PFSK-1 (cell line): ENCODE data around the gene CAMTA1.

Experiments
- FOXP2 ChIP-seq: optimal IDR thresholded peaks from 2 replicates; pipeline ENCODE3; 2011; ENCODE audit warnings: borderline replicate concordance, control low read depth, inconsistent platforms; ENCODE audit not compliant: insufficient read depth; ENCODE audit errors: extremely low read length, extremely low read depth
- POLR2AphosphoS5 ChIP-seq: IDR thresholded peaks from 2 replicates; pipeline ENCODE4 v1.6.1; 2012; ENCODE audit warnings: low read depth, mild to moderate bottlenecking, control low read depth, low read length, moderate library complexity
- SIN3A ChIP-seq: IDR thresholded peaks from 2 replicates; pipeline ENCODE4 v1.6.1; 2012; ENCODE audit warnings: mild to moderate bottlenecking, low read length, moderate library complexity, borderline replicate concordance; ENCODE audit not compliant: insufficient read depth
- TAF1 ChIP-seq: IDR thresholded peaks from 2 replicates; pipeline ENCODE4 v1.6.1; 2012; ENCODE audit warnings: low read length, control low read depth, borderline replicate concordance; ENCODE audit not compliant: insufficient read depth
- TF ChIP-seq, protein P1 (sequence below), 2 experiments: IDR thresholded peaks; 2 replicates each; pipeline versions ENCODE4 v1.6.1 to v1.8.0; 2011 to 2012; ENCODE audit warnings: low read depth in 2 of 2, low read length in 2 of 2, control low read depth in 1 of 2, inconsistent platforms in 1 of 2, mild to moderate bottlenecking in 1 of 2, moderate library complexity in 1 of 2; ENCODE audit not compliant: insufficient read depth in 1 of 2

The CAMTA1 gene

DNA sequence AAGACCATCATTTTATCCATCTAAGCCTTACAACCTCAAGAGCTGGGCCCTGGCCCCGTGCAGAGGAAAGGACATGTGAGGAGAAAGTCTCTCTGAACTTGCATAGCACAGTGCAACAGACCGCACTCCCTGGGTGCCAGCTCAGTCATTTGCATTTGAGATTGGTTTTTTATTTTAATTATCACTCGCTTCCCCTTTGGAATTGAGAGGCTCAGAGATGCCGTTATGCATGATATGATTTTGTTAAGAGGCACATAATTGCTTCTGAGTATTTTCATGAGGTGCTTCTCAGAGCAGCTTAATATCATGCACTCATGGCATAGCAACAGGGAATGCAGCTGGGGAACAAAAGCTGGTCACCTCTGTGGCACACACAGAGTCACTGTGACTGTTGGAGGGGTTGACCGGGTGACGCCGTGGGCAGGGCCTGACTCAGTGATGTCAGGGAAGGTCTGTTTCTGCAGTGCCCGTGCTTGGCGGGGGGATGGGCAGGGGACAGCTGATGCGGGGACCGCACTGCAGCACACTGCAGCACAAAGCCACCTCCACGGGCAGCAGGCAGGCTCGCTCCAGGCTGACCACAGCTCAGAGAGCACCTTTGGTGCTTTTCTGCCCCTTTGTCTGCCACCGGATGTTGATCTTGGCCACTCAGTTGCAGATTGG lies 942.7 kb downstream of the CAMTA1 start:
- no peak for TF ChIP-seq TAF1
- TF ChIP-seq POLR2AphosphoS5: no peak
- TF ChIP-seq SIN3A: no peak
- TF ChIP-seq FOXP2: no peak
- TF ChIP-seq, protein P1, sequence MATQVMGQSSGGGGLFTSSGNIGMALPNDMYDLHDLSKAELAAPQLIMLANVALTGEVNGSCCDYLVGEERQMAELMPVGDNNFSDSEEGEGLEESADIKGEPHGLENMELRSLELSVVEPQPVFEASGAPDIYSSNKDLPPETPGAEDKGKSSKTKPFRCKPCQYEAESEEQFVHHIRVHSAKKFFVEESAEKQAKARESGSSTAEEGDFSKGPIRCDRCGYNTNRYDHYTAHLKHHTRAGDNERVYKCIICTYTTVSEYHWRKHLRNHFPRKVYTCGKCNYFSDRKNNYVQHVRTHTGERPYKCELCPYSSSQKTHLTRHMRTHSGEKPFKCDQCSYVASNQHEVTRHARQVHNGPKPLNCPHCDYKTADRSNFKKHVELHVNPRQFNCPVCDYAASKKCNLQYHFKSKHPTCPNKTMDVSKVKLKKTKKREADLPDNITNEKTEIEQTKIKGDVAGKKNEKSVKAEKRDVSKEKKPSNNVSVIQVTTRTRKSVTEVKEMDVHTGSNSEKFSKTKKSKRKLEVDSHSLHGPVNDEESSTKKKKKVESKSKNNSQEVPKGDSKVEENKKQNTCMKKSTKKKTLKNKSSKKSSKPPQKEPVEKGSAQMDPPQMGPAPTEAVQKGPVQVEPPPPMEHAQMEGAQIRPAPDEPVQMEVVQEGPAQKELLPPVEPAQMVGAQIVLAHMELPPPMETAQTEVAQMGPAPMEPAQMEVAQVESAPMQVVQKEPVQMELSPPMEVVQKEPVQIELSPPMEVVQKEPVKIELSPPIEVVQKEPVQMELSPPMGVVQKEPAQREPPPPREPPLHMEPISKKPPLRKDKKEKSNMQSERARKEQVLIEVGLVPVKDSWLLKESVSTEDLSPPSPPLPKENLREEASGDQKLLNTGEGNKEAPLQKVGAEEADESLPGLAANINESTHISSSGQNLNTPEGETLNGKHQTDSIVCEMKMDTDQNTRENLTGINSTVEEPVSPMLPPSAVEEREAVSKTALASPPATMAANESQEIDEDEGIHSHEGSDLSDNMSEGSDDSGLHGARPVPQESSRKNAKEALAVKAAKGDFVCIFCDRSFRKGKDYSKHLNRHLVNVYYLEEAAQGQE (IDR thresholded peaks at IDR 0.05; ENCODE audit: insufficient read depth in 1 of 2, low read depth in 2 of 2, low read length in 2 of 2): no peak

DNA sequence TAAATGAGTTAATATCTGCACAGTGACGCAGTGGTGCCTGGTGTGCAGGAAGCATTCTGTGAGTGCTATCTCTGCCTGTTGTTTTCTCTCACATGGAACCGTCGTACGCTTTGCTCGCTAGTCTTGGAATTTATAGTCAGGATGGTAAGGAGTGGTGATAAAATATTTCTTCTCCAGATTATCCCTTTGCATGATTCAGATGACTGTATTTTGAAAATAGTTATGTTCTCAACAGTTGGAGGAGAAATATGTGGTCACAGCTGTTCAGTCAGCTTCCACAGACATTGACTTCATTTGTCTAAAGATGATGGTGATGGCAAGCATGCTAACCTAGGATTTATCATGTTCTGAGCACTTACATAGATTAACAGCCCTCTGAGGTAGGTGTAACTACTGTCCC lies 944.5 kb downstream of the CAMTA1 start:
- TF ChIP-seq TAF1 (no peak), FOXP2 (no peak)
- TF ChIP-seq, protein P1 (IDR thresholded peaks at IDR 0.05; ENCODE audit: insufficient read depth in 1 of 2, low read depth in 2 of 2, low read length in 2 of 2): no peak

DNA sequence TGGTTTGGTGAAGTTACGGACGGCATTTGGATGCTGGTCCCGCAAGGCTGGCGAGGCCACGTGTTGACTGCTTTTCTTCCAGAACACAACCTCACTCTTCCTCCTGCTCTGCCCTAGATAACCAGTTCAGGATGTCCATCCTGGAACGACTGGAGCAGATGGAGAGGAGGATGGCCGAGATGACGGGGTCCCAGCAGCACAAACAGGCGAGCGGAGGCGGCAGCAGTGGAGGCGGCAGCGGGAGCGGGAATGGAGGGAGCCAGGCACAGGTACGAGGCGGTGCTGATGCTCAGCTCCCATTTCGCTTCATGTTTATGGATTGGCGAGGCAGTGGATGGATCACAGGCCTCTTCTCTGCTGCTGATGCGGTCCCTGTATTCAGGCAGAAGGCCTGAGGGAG lies 947.1 kb downstream of the CAMTA1 start:
- TF ChIP-seq TAF1 (no peak), SIN3A (no peak), FOXP2 (no peak), POLR2AphosphoS5 (no peak)
- TF ChIP-seq, protein P1 (IDR thresholded peaks at IDR 0.05; ENCODE audit: insufficient read depth in 1 of 2, low read depth in 2 of 2, low read length in 2 of 2): no peak

DNA sequence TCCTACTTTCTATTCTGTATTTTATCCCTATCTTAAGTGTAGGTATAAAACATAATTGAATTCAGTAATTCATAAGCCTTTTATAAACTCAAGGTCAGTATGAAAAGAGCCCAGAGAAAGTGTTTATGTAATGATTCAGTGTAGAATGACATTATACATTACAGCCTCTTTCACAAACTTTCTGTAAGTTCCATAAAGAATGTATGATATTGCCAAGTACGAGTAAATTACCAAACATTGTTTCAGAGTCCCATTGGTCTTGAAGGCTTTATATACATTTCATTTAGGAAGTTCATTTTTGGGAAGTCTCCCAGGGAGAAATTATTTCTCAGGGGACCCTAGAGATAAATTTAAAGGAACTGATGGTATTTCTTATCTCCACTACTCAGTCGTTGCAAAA lies 948.0 kb downstream of the CAMTA1 start:
- no peak for TF ChIP-seq POLR2AphosphoS5
- TF ChIP-seq, protein P1 (IDR thresholded peaks at IDR 0.05; ENCODE audit: insufficient read depth in 1 of 2, low read depth in 2 of 2, low read length in 2 of 2): no peak
- TF ChIP-seq FOXP2: no peak
- no peak for TF ChIP-seq SIN3A
- TF ChIP-seq TAF1: no peak

DNA sequence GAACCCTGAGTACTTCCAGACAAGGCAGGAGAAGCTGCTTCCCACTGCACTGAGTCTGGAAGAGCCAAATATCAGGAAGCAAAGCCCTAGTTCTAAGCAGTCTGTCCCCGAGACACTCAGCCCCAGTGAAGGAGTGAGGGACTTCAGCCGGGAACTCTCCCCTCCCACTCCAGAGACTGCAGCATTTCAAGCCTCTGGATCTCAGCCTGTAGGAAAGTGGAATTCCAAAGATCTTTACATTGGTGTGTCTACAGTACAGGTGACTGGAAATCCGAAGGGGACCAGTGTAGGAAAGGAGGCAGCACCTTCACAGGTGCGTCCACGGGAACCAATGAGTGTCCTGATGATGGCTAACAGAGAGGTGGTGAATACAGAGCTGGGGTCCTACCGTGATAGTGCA lies 952.8 kb downstream of the CAMTA1 start:
- TF ChIP-seq FOXP2 (no peak), SIN3A (no peak), TAF1 (no peak), POLR2AphosphoS5 (no peak)
- TF ChIP-seq, protein P1 (IDR thresholded peaks at IDR 0.05; ENCODE audit: insufficient read depth in 1 of 2, low read depth in 2 of 2, low read length in 2 of 2): no peak
